Measurements from ENCODE around the gene RHOB.

GRCh38 chr2:20450201-20450999 is 3.5 kb downstream of the RHOB start:
- no peak for TF ChIP-seq CTCF (IDR thresholded peaks at IDR 0.05)
- TF ChIP-seq POLR2A (IDR thresholded peaks at IDR 0.05), result peak; percentile 63 to 73
- TF ChIP-seq EP300 (IDR thresholded peaks at IDR 0.05), result peak; percentile 79 to 97

All from tibial nerve (tissue), 4 donors.